Body of pancreas (tissue), 4 donors: ENCODE measurements around the gene DNAJB6. TPM values are rescaled to one million over a fixed set of nuclear protein-coding genes. Genes with fewer than 3 reads are reported as not detected.

Experiments used
- ATAC-seq: fragments of 150-250 bp; one replicate; pipeline ENCODE4 v1.9.1; 2016
- DNase-seq, 4 donors: peaks; one replicate each; pipeline ENCODE4 v3.0.0-alpha.2; 2019
- H3K27ac ChIP-seq, 4 donors: fragments of 200-600 bp; sonication (generic); 1 replicate in 3 of 4; 2 replicates in 1 of 4; pipeline versions ENCODE4 v1.5.1 to v1.6.1; 2016 to 2019; ENCODE audit warnings: mild to moderate bottlenecking in 1 of 4, mixed read lengths in 1 of 4, moderate library complexity in 1 of 4
- H3K27me3 ChIP-seq, 2 donors: fragments of 200-600 bp; sonication (generic); one replicate each; pipeline ENCODE4 v1.6.0; 2016; ENCODE audit warnings: mild to moderate bottlenecking in 1 of 2
- H3K36me3 ChIP-seq, 2 donors: fragments of 200-600 bp; sonication (generic); replicated peaks in 1 of 2; 2 replicates each; pipeline ENCODE4 v1.5.1; 2016; ENCODE audit warnings: low read depth in 2 of 2; ENCODE audit not compliant: insufficient read depth in 1 of 2
- H3K4me1 ChIP-seq: fragments of 200-600 bp; sonication (generic); one replicate; pipeline ENCODE4 v1.6.0; 2016
- H3K4me3 ChIP-seq, 2 donors: fragments of 200-600 bp; sonication (generic); 1 replicate in 1 of 2; 2 replicates in 1 of 2; pipeline ENCODE4 v1.5.1; 2016 to 2019
- H3K9me3 ChIP-seq, 3 donors: fragments of 200-600 bp; sonication (generic); 1 replicate in 2 of 3; 2 replicates in 1 of 3; pipeline ENCODE4 v1.5.1; 2016
- CTCF ChIP-seq, 7 experiments: fragments of 450-650 bp in 4 of 7; fragments of 200-600 bp in 3 of 7; sonication (generic) in 3 of 7; IDR thresholded peaks; one replicate each; pipeline ENCODE4 v1.5.1; 2016 to 2019; ENCODE audit warnings: antibody characterized with exemption in 7 of 7
- POLR2A ChIP-seq, 3 donors: fragments of 450-650 bp; IDR thresholded peaks; one replicate each; pipeline ENCODE4 v1.6.1; 2016; ENCODE audit warnings: antibody characterized with exemption in 3 of 3, mild to moderate bottlenecking in 2 of 3
- WGBS, 2 donors: methylation state at CpG; one replicate each; pipeline ENCODE4 v1.1.5; 2017; 5-methylcytosine and 5-hydroxymethylcytosine counted together
- intact Hi-C: fragments of 100-400 bp; cut with DNase I; formaldehyde crosslinking; loops from one replicate; pipeline ENCODE4 v1.15.1; 2023
- total RNA-seq, 2 donors: library from RNA; depleted of rRNA; stranded (reverse); fragments of >200 nt; gene quantifications; one replicate each; pipeline ENCODE4 v1.1.0, GENCODE V29; 2016

DNAJB6 gene
- total RNA-seq, 2 donors from 2014 or later, result 26.5 to 32.0 TPM

- Histone ChIP-seq H3K4me3 (no peak overlapping the region), H3K27me3 (no peaks in the 10 kb centered on the region), H3K36me3 (peaks cover 0 to 14% of the 10 kb centered on the region in 2 donors), H3K4me1 (no peaks in the 10 kb centered on the region), H3K9me3 (no peaks in the 10 kb centered on the region), H3K27ac (no peak overlapping the region)
- WGBS, 2 donors, result 92 to 98% methylated on average over 12 to 15 of the region's 15 CpGs
- DNase-seq, result no peak
- intact Hi-C loops, result no loop called here
- ATAC-seq, result no peak
- TF ChIP-seq CTCF (IDR thresholded peaks at IDR 0.05), result no peak
- no peak for TF ChIP-seq POLR2A (IDR thresholded peaks at IDR 0.05)
Measured at GRCh38 chr7:157391036-157391710, 54.4 kb downstream of the DNAJB6 start.

GRCh38 chr7:157392256-157393037, 55.6 kb downstream of the DNAJB6 start:
- WGBS, 2 donors, result 72 to 84% methylated on average over 20 of the region's 20 CpGs
- no peak for DNase-seq

GRCh38 chr7:157394246-157395191, 57.7 kb downstream of the DNAJB6 start:
- Histone ChIP-seq H3K27me3 (no peaks in the 10 kb centered on the region), H3K4me1 (peaks cover 12% of the 10 kb centered on the region), H3K9me3 (no peaks in the 10 kb centered on the region), H3K4me3 (no peak overlapping the region), H3K36me3 (peaks cover 0 to 14% of the 10 kb centered on the region in 2 donors), H3K27ac (no peak overlapping the region)
- DNase-seq, result no peak
- WGBS, 2 donors, result 93 to 95% methylated on average over 20 of the region's 20 CpGs
- TF ChIP-seq CTCF (IDR thresholded peaks at IDR 0.05), result no peak
- TF ChIP-seq POLR2A (IDR thresholded peaks at IDR 0.05), result no peak
- intact Hi-C loops, result no loop called here
- ATAC-seq, result no peak

More at GRCh38 chr7:157392256-157393037, 55.6 kb downstream of the DNAJB6 start:
- intact Hi-C loops, result no loop called here
- TF ChIP-seq POLR2A (IDR thresholded peaks at IDR 0.05) (no peak), CTCF (IDR thresholded peaks at IDR 0.05) (no peak)
- Histone ChIP-seq H3K36me3 (peaks cover 0 to 17% of the 10 kb centered on the region in 2 donors), H3K9me3 (no peaks in the 10 kb centered on the region), H3K27ac (no peak overlapping the region), H3K27me3 (no peaks in the 10 kb centered on the region), H3K4me3 (no peak overlapping the region), H3K4me1 (peaks cover under 1% of the 10 kb centered on the region)
- no peak for ATAC-seq

GRCh38 chr7:157395206-157395605, 58.4 kb downstream of the DNAJB6 start:
- no peak overlapping the region for H3K4me3 ChIP-seq
- H3K27ac ChIP-seq, result no peak overlapping the region
- TF ChIP-seq POLR2A (IDR thresholded peaks at IDR 0.05), result no peak
- no peak for TF ChIP-seq CTCF (IDR thresholded peaks at IDR 0.05)
- intact Hi-C loops, result no loop called here
- H3K9me3 ChIP-seq, result no peaks in the 10 kb centered on the region
- H3K27me3 ChIP-seq, result no peaks in the 10 kb centered on the region
- peaks cover 0 to 14% of the 10 kb centered on the region in 2 donors for H3K36me3 ChIP-seq
- H3K4me1 ChIP-seq, result peaks cover 12% of the 10 kb centered on the region
- DNase-seq (no peak), ATAC-seq (no peak)
- 74 to 90% methylated on average over 2 of the region's 2 CpGs for WGBS, 2 donors
